Fibroblast of upper back skin (primary cell): ENCODE results near the gene PDE6C.
A peak's percentile ranks its signal among the peaks of the same experiment; 100 is the strongest.
"Not testable (repeated sequence)": the region's sequence is repeated elsewhere in the genome, so short reads cannot be mapped to it uniquely, and the experiment has no call there.

Experiments
- DNase-seq: peaks from one replicate; pipeline ENCODE4 v3.0.0-alpha.2; 2013

Gene PDE6C

DNA sequence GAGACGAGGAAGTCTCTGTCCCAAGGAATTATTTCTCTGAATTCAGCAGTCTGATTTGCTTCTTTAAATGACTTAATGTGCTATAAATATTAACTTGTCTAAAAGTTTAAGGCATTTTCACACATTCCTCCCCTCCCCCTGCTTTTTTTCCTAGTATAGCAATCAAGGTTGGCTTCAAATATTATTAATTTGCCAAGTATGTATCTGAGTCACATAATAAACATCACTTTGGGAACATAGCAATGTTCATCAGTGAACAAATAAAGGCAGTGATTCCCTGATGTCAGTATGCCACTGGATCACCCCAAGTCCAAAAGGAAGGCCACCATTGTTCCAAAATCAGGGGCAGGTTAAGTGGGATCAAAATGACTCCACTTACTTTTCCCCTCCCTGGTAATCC is 40.5 kb downstream of the PDE6C start:
- DNase-seq: peak; percentile 8

DNA sequence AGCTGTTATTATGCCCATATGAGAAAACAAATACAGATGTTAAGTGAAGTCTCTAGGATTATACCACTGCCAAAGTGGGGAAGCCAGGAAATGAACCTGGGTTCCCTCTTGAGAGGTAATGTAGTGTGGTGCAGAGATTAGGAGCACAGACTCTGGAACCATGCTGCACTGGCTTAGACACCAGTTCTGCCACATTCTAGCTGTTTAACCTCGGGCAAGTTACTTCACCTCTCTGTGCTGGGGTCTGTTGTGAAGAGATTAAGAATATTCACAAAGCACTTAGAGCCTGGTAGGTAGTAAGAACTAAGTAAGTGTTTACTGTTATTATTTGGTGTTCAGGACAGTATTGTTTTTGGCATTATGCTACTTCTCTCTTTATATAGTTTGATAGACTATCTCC is 41.9 kb downstream of the PDE6C start:
- DNase-seq: no peak

DNA sequence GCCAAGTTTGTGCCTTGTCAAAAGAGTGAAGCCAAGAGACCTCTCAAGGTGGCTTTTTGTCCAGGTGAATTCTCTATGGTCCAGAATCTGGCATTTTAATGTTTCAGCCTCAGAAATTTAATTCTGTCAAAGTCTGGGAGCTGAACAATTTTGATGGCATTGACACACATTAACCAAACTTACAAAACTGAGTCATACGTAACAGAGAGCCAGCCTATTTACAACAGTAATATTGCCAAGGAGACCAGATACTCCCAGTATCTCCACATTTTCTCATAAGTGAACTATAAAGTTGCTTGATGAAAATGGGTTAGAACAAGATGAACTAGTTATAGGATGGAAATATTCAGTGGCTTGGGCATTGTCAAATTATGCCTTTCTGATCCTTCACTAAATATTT is 43.8 kb downstream of the PDE6C start:
- DNase-seq: no peak

DNA sequence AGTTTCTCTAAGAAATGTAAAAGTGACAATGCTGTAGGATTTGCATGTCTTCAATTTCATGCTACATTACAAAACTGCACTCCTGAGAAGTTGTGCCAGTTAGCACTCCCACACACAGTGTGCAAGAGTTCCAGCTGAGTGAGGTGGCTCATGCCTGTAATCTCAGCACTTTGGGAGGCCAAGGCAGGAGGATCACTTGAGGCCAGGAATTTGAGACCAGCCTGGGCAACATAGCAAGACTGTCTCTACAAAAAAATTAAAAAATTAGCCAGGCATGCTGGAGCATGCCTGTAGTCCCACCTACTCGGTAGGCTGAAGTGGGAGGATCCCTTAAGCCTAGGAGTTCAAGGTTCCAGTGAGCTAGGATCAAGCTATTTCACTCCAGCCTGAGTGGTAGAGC is 45.4 kb downstream of the PDE6C start:
- no peak for DNase-seq

DNA sequence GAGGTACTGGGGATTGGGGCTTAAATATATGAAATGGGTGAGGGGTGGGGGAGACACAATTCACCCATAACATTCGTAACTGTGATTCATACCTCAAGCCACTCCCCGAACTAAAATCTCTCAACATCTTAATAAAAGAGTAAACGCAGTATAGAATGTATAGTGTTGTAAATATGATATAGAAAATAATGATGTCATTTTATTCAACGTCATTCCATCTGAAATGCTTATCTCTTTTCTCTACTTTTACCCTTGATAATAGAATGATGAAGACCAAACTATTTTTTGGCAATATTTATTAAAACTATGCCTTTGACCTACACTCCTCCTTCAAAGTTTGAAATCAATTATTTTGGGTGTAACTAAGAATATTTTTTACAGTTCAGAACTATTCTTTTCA is 53.7 kb downstream of the PDE6C start:
- no peak for DNase-seq

DNA sequence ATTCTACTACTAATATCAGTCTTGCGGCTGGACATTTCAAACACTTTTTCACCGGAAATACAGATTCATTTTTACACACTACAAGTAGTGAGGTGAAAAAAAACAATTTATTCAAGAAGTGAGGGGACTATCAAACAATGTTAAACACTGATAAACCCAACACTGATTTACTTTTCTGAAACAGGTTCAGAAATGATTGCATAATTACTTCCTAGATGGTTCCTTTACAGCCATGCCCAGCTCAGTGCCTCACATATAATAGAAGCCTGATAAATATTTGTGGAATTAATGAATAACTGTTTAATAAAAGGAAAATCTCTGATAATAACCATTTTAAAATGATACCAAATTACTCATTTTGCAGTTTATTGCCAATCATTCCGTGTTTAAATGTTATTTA is 55.5 kb downstream of the PDE6C start:
- DNase-seq: no peak

DNA sequence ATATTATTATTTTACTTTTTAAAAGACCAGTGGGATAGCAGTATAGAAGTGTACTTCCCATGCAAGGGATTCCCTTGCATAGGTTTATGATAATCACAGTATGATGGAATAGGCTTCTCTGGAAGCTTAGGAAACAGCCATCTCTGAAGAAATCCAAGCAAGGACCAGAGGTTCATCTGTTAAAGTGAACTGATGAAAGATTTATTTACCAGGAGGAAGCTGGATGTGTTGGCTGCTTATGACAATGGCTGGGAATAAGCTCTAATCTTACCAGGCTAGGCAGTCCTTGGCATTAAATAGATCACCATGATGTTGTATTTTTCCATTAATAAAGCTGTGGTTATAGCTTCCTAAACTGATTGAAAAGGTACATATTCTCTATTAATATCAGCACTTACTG is 58.0 kb downstream of the PDE6C start:
- DNase-seq: no peak

DNA sequence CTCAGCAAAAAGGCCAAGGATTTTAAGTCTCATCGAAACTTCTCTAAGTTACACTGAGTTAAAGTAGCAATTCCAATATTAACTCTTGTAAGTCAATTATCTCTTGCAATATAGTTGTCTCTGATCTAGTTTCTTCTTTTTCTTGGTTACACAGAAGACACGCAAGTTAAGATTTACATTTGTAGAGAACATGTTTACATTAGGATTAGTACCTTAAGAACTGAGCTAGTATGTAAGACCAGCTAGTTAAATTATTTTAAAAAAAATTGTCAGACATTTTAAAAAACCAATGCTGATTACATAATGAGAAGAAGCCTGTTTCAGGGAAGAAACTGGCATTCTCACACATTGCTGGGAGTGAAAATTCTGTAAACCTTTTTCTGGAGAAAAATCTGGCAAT is 58.7 kb downstream of the PDE6C start:
- DNase-seq: no peak

DNA sequence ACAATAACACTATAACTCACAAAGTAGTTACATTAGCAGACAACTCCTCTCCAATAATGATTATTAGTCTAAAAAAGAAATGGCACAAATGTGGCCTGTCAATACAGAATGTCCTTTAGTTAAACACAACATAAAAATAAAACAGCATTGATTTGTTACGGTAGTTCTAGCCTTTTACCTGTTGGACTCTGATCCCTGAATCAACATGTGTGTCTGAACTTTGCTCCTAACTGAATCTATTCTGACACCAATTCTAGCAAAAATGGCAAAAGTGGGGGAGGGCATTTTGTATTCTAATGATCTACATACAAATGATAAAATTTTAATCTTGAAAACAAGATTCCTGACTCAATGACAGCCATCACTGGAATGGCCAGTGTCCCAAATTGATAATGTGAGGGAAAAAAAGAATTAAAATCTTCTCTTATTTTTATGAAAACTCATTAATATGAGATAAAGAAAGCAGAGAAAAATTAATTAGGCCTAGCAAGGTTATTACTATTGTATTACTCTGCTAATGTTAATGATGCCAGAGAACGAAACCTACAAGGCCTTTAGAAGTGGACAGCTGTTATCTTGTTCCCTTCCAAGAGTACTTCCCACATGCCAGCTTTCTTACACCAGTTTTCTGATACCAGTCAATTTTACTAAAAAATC is 59.8 kb downstream of the PDE6C start:
- no peak for DNase-seq

DNA sequence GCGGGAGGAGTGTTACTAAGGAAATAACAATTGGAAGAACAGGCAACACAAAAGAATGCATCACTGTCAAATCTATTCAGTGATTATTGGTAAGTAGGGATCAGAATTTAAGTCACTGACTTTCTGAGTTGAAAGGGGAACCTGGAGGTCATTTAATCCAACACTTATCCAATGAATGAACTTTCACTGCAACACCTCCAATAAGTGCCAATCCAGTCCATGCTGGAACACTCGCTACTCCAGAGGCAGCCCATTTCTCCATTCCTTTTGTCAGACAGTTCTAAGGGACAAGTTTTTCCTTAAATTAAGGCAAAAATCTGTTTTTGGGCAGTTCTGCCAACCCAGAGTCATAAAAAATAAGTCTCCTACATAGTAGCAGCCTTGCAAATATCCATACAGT is 60.6 kb downstream of the PDE6C start:
- DNase-seq: no peak

DNA sequence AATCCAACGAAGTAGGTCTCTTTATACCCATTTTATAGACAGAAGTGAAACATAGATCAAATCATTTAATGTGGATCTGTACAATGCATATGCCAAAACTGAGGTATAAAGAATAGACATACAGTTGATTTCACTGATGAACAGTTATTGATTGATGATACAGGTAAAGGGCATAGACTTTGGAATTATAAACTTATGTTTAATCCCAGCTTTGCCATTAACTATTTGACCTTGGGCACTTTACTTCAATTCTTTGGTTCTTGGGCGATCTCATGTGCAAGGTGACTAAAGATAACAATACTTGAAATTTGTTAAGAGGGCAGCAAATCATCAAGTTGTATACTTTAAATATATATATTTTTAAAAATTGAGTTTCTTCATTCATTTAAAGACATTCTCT is 61.5 kb downstream of the PDE6C start:
- DNase-seq: no peak

DNA sequence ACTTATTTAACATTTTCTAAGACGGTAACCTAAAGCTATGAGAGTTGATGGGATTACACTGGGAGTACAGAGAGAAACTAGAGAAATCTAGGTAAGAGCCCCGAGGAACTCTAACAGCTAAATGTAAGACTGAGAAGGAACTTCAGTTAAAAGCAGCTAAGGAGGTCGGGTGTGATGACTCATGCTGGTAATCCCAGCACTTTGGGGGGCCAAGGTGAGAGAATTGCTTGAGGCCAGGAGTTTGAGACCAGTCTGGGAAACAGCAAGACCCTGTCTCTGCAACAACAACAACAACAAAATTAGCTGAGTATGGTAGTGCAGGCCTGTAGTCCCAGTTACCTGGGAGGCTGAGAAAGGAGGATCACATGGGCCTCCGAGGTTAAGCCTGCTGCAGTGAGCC is 66.0 kb downstream of the PDE6C start:
- DNase-seq: no peak

DNA sequence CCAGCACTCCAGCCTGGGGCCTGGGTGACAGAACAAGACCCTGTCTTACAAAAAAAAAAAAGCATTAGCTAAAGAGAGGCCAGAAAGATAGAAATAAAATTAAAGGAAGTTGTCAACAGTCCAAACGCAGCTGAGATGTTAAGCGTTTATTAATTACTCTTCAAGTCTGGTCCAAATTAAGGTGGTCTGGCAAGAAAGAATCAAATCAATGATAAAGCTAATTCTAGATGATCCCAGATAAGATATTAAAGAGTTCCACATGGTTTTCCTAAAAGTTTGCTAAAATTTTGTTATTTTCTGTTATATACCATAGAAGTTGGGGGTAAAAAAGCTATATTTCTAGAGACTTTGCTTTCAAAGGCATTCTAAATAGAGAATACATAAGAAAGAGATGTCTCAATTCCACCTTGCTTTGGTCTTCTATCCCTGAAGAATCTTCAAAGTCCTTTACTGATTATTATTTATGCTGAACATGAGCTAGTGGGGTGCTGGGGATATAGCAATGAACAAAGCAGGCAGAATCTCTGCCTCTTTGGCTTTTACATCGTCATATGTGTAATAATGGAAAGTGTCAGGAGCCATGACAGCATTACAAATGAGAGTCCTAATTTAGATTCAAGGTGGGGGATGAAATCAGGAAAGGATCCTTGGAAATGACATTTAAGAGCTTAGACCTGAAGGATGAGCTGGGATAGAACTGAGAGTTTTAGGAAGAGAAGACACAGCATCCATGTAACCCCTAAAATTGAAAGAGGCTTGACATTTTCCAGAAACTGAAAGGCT is 66.7 kb downstream of the PDE6C start:
- no peak for DNase-seq

DNA sequence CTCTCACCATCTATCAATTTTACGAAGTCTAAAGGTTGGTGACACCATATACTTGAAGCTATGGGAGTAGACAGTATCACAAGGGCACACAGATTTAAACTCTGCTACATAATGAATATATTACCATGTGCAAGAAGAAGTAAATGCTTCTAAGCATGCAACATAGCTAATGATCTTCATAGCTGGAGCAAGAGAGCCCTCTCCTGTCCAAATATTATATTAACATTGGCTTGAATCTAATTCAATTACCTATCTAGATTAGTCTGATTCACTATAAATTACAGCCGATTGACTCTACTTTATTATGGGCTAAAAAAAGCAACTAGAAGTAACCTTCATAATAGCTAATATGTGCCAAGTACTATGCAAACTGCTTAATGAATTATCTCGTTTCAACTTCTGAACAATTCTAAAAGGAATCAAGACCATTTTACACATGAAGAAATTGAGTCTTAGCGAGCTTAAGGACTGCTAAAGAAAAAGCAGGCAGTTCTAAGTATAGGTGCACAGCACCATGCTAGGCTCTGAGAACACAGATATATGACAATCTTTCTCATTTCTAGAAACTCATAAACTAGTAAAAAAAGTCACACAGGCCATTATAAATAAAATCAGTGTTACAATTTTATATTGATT is 68.2 kb downstream of the PDE6C start:
- peak; percentile 34 for DNase-seq

DNA sequence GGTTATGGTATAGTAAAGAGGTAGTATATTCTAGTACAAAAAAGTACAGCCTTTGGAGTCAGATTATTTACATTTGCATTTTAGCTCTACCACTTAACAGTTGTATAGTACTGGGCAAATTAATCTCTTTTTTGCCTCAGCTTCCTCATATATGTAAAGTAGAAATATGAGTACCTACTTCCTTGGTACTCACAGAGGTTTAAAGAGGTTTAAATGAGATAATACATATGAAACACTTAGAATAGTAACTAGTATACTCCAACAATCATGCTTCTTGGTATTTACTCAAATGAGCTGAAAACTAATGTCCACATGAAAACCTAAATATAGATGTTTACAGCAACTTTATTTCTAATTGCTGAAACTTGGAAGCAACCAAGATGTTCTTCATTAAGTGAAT is 75.4 kb downstream of the PDE6C start:
- no peak for DNase-seq

DNA sequence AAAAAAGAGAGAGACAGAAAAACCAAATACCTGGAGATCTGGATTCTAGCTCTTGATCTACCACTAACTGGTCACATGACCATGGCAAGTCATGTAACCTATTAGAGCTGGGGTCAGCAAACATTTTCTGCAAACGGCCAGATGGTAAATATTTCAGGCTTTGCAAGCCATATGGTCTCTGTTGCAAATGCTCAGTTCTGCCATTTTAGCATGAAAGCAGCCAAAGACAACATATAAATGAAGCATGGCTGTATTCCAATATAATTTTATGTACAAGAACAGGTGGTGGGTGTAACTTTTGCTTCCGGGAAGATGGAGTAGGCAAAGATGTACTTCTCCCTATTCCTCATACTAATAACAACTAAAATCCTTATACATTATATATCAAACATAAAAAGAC is 83.4 kb downstream of the PDE6C start:
- no peak for DNase-seq

DNA sequence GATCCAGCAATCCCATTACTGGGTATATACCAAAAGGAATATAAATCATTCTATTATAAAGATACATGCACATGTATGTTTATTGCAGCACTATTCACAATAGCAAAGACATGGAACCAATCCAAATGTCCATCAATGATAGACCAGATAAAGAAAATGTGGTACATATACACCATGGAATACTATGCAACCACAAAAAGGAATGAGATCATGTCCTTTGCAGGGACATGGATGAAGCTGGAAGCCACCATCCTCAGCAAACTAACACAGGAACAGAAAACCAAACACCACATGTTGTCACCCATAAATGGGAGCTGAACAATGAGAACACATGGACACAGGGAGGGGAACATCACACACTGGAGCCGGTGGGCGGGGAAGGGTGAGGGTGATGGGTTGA is 84.2 kb downstream of the PDE6C start:
- DNase-seq: not testable (repeated sequence)

DNA sequence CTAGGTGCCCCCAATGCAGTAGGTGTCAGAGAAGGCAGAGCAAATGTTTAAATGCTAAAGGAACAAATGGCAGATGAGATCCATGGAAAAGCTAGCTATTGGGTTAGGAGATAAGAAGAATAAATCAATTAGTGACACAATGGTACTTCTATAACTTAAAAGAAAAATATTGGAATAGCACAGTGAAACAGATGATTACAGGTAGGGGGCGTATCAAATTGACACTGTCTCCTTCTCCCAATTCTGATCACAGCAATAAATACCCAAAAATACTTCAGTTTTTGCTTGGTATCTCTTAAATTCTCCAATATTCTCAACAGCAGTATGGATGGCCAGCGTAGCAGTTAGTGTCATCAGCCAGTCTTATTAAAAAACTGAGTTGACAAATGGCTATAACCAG is 84.9 kb downstream of the PDE6C start:
- DNase-seq: no peak

DNA sequence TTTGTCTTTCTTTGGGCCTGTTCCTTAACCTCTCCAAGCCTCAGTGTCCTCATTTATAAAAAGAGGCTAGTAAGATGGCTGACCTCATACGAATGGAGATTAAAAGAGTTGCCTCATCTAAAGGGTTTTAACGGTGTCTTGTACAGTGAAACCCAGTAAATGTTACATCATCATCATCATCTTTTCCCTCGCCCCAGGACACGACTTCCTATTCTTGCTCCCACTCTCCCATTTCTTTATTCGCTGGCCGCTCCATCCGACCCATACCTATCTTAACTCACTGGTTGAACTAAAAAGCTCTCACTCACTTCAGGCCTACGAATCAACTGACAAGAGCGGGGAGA is 89.5 kb downstream of the PDE6C start:
- DNase-seq: peak; percentile 46

DNA sequence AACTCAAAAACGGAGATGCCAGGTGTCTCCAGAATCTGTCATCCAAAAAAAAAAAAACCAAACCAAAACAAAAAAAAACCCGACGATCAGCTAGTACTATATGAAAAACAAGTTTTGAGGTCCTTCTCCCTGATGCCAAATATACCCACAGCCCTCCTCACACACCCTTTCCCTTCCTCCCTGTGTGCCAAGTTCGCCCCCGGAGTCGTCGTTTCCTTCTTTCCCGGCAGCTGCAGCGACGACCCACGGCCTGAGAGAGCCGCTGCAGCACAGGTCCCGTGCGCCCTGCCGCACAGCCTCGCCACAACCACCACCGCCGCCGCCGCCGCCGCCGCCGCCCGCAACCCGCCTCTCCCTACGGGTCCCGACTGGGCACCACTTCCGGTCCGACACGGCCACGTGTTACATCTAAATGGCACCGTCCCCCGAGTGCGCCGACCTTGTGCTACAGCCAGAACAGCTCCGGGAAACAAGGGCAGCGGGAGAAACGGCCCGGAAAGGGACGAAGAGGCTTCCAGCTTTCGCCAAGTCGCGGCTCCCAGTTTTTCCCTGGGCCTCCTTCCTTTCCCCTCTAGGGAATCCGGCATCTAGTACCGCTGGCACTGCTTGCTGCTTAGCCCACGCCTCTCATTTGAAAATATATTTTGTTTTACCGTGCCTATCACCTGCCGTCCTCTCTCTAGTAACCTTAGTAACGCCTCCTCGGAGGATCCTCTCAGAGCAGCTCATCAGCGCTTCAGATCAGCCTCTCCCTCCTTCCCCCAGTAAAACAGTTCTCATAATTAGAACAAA is 90.1 kb downstream of the PDE6C start, which contains the start of gene FRA10AC1:
Gene FRA10AC1, minus strand, starts transcription at position 383 of the 792 bp plus-strand sequence. CDS start 2,486 bp downstream, outside the sequence.
- DNase-seq: peak; percentile 89

DNA sequence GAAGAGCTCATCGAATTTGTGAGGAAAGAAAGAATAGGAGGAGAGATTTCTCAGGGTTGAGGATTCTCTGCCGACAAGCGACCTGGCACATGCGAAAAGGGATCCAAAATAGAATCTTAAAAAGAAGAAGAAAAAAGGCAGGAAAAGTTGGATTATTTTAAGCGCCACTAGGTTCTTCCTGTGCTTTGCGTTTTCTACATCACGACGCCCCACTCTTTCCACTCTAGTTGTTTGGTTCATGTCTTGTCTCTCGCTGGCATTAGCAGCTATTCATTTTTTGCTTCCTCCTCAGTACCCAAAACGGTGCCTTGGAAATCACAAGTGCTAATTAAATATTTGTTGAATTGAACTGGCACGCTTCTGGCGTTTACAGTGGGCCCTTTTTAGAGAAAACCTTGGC is 90.7 kb downstream of the PDE6C start:
- DNase-seq: peak; percentile 2

DNA sequence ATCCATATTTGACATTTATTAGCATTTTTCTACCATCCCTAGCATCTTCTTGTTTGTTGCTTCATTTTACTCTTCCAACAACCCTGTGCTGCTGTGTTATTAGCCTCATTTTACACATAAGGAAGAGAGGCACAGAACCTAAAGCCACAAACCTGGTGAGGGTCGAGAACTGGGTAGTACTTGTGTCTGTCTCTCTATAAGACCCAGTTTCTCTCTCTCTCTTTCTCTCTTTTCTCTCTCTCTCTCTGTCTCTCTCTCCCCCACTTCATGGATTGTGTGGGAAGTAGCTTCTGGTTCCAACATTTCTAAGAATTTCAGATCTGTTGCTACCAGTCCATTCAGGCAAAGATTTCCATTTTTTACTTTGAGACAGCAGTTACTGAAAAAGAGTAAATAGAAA is 91.5 kb downstream of the PDE6C start:
- no peak for DNase-seq

DNA sequence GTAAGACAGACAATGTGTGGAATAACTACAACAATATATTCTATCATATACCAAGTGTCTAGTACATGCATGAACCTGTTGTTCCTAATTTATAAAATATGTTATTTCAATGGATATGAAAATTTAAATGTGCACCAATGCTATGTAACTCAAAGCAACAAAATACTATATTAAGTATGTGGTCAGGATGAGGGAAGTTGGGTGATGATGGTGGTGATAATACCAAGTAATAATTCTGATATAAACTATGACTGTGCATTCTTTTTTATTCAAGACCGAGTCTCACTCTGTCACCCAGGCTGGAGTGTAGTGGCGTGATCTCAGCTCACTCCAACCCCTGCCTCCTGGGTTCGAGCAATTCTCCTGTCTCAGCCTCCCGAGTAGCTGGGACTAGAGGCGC is 92.1 kb downstream of the PDE6C start:
- no peak for DNase-seq

DNA sequence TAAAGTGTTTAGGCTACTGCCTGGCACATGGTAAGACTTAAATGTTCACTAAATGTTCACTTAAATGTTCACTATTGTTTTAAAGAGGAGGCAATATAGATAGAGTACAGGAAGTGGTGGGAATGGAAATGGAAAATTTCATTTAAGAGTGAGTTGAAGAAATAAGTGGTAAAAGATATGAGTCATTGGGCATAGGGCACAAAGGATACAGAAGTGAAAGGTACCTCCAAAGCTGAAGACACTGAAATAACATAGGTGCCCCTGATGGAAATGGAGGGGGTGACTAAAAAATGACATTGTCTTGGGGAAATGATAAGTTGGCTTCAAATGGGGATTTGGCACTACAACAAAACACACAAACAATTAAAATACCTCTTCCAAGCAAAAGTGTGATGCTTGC is 95.3 kb downstream of the PDE6C start:
- DNase-seq: no peak
